ENCODE measurements around the gene GP5.

The GP5 gene

GRCh38 chr3:194380326-194380725 lies 18.7 kb downstream of the GP5 start:
- no peak for DNase-seq (ENCODE audit: low spot score)
- TF ChIP-seq CTCF (IDR thresholded peaks at IDR 0.05; ENCODE audit: extremely low read depth, missing control alignments), result no peak

GRCh38 chr3:194379651-194380050 lies 19.4 kb downstream of the GP5 start:
- no peak for DNase-seq (ENCODE audit: low spot score)
- TF ChIP-seq CTCF (IDR thresholded peaks at IDR 0.05; ENCODE audit: extremely low read depth, missing control alignments), result no peak

- DNase-seq (ENCODE audit: low spot score), result no peak
- TF ChIP-seq CTCF (IDR thresholded peaks at IDR 0.05; ENCODE audit: extremely low read depth, missing control alignments), result no peak
These were observed 19.8 kb downstream of the GP5 start for GRCh38 chr3:194379231-194379630.

GRCh38 chr3:194377708-194378107 lies 21.4 kb downstream of the GP5 start:
- no peak for DNase-seq (ENCODE audit: low spot score)

GRCh38 chr3:194376241-194376560 lies 22.9 kb downstream of the GP5 start:
- TF ChIP-seq CTCF (IDR thresholded peaks at IDR 0.05; ENCODE audit: extremely low read depth, missing control alignments), result no peak
- DNase-seq (ENCODE audit: low spot score), result no peak

More at GRCh38 chr3:194377708-194378107, 21.4 kb downstream of the GP5 start:
- TF ChIP-seq CTCF (IDR thresholded peaks at IDR 0.05; ENCODE audit: extremely low read depth, missing control alignments), result no peak

- no peak for TF ChIP-seq CTCF (IDR thresholded peaks at IDR 0.05; ENCODE audit: extremely low read depth, missing control alignments)
- no peak for DNase-seq (ENCODE audit: low spot score)
These were observed 23.4 kb downstream of the GP5 start for GRCh38 chr3:194375473-194376240.

- no peak for DNase-seq (ENCODE audit: low spot score)
- TF ChIP-seq CTCF (IDR thresholded peaks at IDR 0.05; ENCODE audit: extremely low read depth, missing control alignments), result no peak
These were observed 24.1 kb downstream of the GP5 start for GRCh38 chr3:194374935-194375334.

Data from GM20000 (cell line).